Neural cell (in vitro differentiated cells): ENCODE data around the gene TCL1B. TPM values are rescaled to one million over a fixed set of nuclear protein-coding genes. Genes with fewer than 3 reads are reported as not detected.

Experiments used
- H2AFZ ChIP-seq: fragments of 200-600, 300-800 bp; sonication (generic), shearing (Covaris generic); 2 replicates; pipeline ENCODE4 v1.6.0; 2014; ENCODE audit warnings: low read depth, mild to moderate bottlenecking, antibody characterized with exemption, low read length, moderate library complexity
- H3F3A ChIP-seq: fragments of 200-600 bp; shearing (Covaris generic); 2 replicates; pipeline ENCODE4 v1.6.1; 2016; ENCODE audit warnings: mild to moderate bottlenecking, moderate library complexity, mixed read lengths, antibody characterized with exemption, low read length; ENCODE audit not compliant: insufficient read depth, poor library complexity, severe bottlenecking
- H3K27ac ChIP-seq: fragments of 200-600, 300-800 bp; sonication (generic), shearing (Covaris generic); 2 replicates; pipeline ENCODE4 v1.5.1; 2014; ENCODE audit warnings: mild to moderate bottlenecking, low read length, moderate library complexity
- H3K27me3 ChIP-seq: fragments of 300-800, 200-600 bp; sonication (generic), shearing (Covaris generic); 2 replicates; pipeline ENCODE4 v1.6.0; 2014; ENCODE audit warnings: mild to moderate bottlenecking, low read depth, low read length, moderate library complexity; ENCODE audit not compliant: insufficient read depth
- H3K36me3 ChIP-seq: fragments of 300-800, 200-600 bp; sonication (generic), shearing (Covaris generic); 2 replicates; pipeline ENCODE4 v1.5.1; 2014; ENCODE audit warnings: mild to moderate bottlenecking, antibody characterized with exemption, low read length, moderate library complexity; ENCODE audit not compliant: insufficient read depth
- H3K4me2 ChIP-seq: fragments of 300-800, 200-600 bp; sonication (generic), shearing (Covaris generic); 2 replicates; pipeline ENCODE4 v1.6.0; 2014; ENCODE audit warnings: mild to moderate bottlenecking, low read length
- H3K4me3 ChIP-seq: fragments of 300-800, 200-600 bp; sonication (generic), shearing (Covaris generic); 2 replicates; pipeline ENCODE4 v1.5.1; 2014; ENCODE audit warnings: mild to moderate bottlenecking, low read length, moderate library complexity
- H3K79me2 ChIP-seq: fragments of 200-600 bp; shearing (Covaris generic); replicated peaks from 2 replicates; pipeline ENCODE4 v1.6.0; 2014; ENCODE audit warnings: mild to moderate bottlenecking, low read length, moderate library complexity; ENCODE audit not compliant: insufficient read depth
- H3K9ac ChIP-seq: fragments of 300-800, 200-600 bp; sonication (generic), shearing (Covaris generic); 2 replicates; pipeline ENCODE4 v1.6.1; 2016; ENCODE audit warnings: mild to moderate bottlenecking, low read length, mixed read lengths
- H3K9me2 ChIP-seq: fragments of 200-600 bp; shearing (Covaris generic); 2 replicates; pipeline ENCODE4 v1.6.1; 2016; ENCODE audit warnings: mild to moderate bottlenecking, low read length, mixed read lengths; ENCODE audit not compliant: insufficient read depth
- H3K9me3 ChIP-seq: fragments of 200-600, 300-800 bp; sonication (generic), shearing (Covaris generic); 2 replicates; pipeline ENCODE4 v1.6.1; 2016; ENCODE audit warnings: mild to moderate bottlenecking, mixed run types, low read length, moderate library complexity, mixed read lengths
- H4K20me1 ChIP-seq: fragments of 200-600 bp; shearing (Covaris generic); 2 replicates; pipeline ENCODE4 v1.6.1; 2016; ENCODE audit warnings: mild to moderate bottlenecking, mixed run types; ENCODE audit not compliant: insufficient read depth
- CTCF ChIP-seq: fragments of 450-650 bp; IDR thresholded peaks from 2 replicates; pipeline ENCODE4 v1.5.1; 2014; ENCODE audit warnings: antibody characterized with exemption, mild to moderate bottlenecking, moderate library complexity; ENCODE audit not compliant: poor library complexity, severe bottlenecking
- EP300 ChIP-seq: fragments of 450-650 bp; conservative IDR thresholded peaks from 2 replicates; pipeline ENCODE4 v1.6.1; 2014; ENCODE audit warnings: antibody characterized with exemption, mild to moderate bottlenecking, moderate library complexity; ENCODE audit not compliant: poor library complexity, severe bottlenecking
- EZH2 ChIP-seq: fragments of 200-600, 300-800 bp; shearing (Covaris generic), sonication (generic); IDR thresholded peaks from 2 replicates; pipeline ENCODE4 v1.6.1; 2014; ENCODE audit warnings: antibody characterized with exemption, low read length, borderline replicate concordance, mild to moderate bottlenecking; ENCODE audit not compliant: insufficient read depth, poor library complexity, severe bottlenecking
- MXI1 ChIP-seq: fragments of 450-650 bp; conservative IDR thresholded peaks from 2 replicates; pipeline ENCODE4 v1.6.1; 2014; ENCODE audit warnings: antibody characterized with exemption, mild to moderate bottlenecking; ENCODE audit not compliant: poor library complexity, severe bottlenecking
- POLR2AphosphoS5 ChIP-seq: IDR thresholded peaks from 2 replicates; pipeline ENCODE4 v1.6.1; 2012
- RAD21 ChIP-seq: fragments of 450-650 bp; conservative IDR thresholded peaks from 2 replicates; pipeline ENCODE4 v1.6.1; 2014; ENCODE audit warnings: antibody characterized with exemption, mild to moderate bottlenecking, moderate library complexity
- REST ChIP-seq: IDR thresholded peaks from 2 replicates; pipeline ENCODE4 v1.6.1; 2012; ENCODE audit warnings: borderline replicate concordance
- SMC3 ChIP-seq: fragments of 450-650 bp; conservative IDR thresholded peaks from 2 replicates; pipeline ENCODE4 v1.6.1; 2014; ENCODE audit warnings: antibody characterized with exemption, mild to moderate bottlenecking, moderate library complexity; ENCODE audit not compliant: poor library complexity
- TAF1 ChIP-seq: IDR thresholded peaks from 2 replicates; pipeline ENCODE4 v1.6.1; 2012; ENCODE audit warnings: low read depth
- polyA plus RNA-seq: library from polyadenylated mRNA; depleted of rRNA; stranded (reverse); fragments of >200 nt; gene quantifications from 2 replicates; pipeline ENCODE4 v1.2.3, GENCODE V29; 2014

Gene TCL1B
- polyA plus RNA-seq, 1 donor from 2014 or later: not detected

GRCh38 chr14:95667249-95667693, 19.0 kb upstream of the TCL1B start:
- Histone ChIP-seq H3K4me2 (no peak overlapping the region), H3K79me2 (no peaks in the 10 kb centered on the region), H3K27ac (no peak overlapping the region), H3K4me3 (no peak overlapping the region), H3K9ac (no peak overlapping the region), H4K20me1 (no peaks in the 10 kb centered on the region), H2AFZ (no peak overlapping the region), H3K9me3 (no peaks in the 10 kb centered on the region), H3K27me3 (no peaks in the 10 kb centered on the region), H3F3A (no peaks in the 10 kb centered on the region), H3K36me3 (no peaks in the 10 kb centered on the region), H3K9me2 (no peaks in the 10 kb centered on the region)
- TF ChIP-seq RAD21 (no peak), POLR2AphosphoS5 (no peak), CTCF (no peak), TAF1 (no peak), EZH2 (no peak), REST (no peak), EP300 (no peak), SMC3 (no peak), MXI1 (no peak)

- no peak for TF ChIP-seq SMC3
- TF ChIP-seq CTCF: no peak
- TF ChIP-seq EZH2: no peak
- TF ChIP-seq REST: no peak
- no peak for TF ChIP-seq POLR2AphosphoS5
- TF ChIP-seq TAF1: no peak
- no peak for TF ChIP-seq MXI1
- no peak for TF ChIP-seq EP300
- TF ChIP-seq RAD21: no peak
- Histone ChIP-seq H3K27ac (no peak overlapping the region), H3K4me2 (no peak overlapping the region), H3K27me3 (no peaks in the 10 kb centered on the region), H3F3A (no peaks in the 10 kb centered on the region), H3K4me3 (no peak overlapping the region), H2AFZ (no peak overlapping the region), H3K79me2 (no peaks in the 10 kb centered on the region), H3K36me3 (no peaks in the 10 kb centered on the region), H3K9ac (no peak overlapping the region), H3K9me2 (no peaks in the 10 kb centered on the region), H3K9me3 (no peaks in the 10 kb centered on the region), H4K20me1 (no peaks in the 10 kb centered on the region)
Observed at GRCh38 chr14:95668235-95668772, 17.9 kb upstream of the TCL1B start.
